ENCODE measurements around the gene RNF220. TPM values are rescaled to one million over a fixed set of nuclear protein-coding genes. Genes with fewer than 3 reads are reported as not detected.

The RNF220 gene
- total RNA-seq, 1 experiment from 2014 or later, result 66.6 TPM

DNA sequence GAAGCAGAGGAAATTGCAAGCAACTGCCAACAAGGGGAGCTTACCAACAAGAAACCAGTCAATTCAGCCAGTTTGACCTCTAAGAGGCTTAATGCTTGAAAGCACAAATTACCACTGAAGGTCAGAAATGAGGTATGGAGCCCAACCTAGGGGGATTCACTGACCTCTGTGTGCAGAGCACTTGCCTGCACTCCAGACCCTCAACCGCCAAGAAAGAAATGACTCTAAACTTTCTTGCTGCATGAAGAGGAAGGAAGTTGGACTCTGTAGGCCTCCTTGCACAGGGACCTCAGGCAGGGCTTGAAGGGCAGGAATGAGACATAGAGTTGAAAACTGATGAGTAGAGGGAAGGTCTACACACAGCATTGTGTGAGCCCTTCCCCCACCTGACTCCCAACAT lies 279.5 kb downstream of the RNF220 start:
- Histone ChIP-seq H3K27ac (ENCODE audit: low read length) (no peak overlapping the region), H3K79me2 (ENCODE audit: low read length) (no peaks in the 10 kb centered on the region), H3K9me3 (ENCODE audit: low read length) (no peaks in the 10 kb centered on the region), H3K4me3 (ENCODE audit: low read length) (no peak overlapping the region), H3K4me1 (ENCODE audit: insufficient read depth, low read length) (peaks cover 6% of the 10 kb centered on the region; the same call in 1 of the 2 replicates), H3K9ac (ENCODE audit: low read length) (no peak overlapping the region), H4K20me1 (ENCODE audit: low read length) (no peaks in the 10 kb centered on the region), H2AFZ (ENCODE audit: low read length) (no peak overlapping the region), H3K4me2 (ENCODE audit: low read length) (no peak overlapping the region), H3K36me3 (ENCODE audit: low read depth, low read length) (no peaks in the 10 kb centered on the region), H3F3A (ENCODE audit: low read length, unreplicated experiment) (no peaks in the 10 kb centered on the region), H3K9me2 (replicated peaks; ENCODE audit: low read length) (no peaks in the 10 kb centered on the region), H3K27me3 (ENCODE audit: low read length) (no peaks in the 10 kb centered on the region)
- TF ChIP-seq, protein P1, sequence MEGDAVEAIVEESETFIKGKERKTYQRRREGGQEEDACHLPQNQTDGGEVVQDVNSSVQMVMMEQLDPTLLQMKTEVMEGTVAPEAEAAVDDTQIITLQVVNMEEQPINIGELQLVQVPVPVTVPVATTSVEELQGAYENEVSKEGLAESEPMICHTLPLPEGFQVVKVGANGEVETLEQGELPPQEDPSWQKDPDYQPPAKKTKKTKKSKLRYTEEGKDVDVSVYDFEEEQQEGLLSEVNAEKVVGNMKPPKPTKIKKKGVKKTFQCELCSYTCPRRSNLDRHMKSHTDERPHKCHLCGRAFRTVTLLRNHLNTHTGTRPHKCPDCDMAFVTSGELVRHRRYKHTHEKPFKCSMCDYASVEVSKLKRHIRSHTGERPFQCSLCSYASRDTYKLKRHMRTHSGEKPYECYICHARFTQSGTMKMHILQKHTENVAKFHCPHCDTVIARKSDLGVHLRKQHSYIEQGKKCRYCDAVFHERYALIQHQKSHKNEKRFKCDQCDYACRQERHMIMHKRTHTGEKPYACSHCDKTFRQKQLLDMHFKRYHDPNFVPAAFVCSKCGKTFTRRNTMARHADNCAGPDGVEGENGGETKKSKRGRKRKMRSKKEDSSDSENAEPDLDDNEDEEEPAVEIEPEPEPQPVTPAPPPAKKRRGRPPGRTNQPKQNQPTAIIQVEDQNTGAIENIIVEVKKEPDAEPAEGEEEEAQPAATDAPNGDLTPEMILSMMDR (conservative IDR thresholded peaks at IDR 0.05; ENCODE audit: low read depth, low read length), result no peak
- intact Hi-C loops (cut with micrococcal nuclease), result no loop called here
- ChIA-PET CTCF (no interaction called here), POLR2A (ENCODE audit: unreplicated experiment) (no interaction called here)
- ATAC-seq (no peak), DNase-seq (no peak)
- no TSS peak for BruUV-seq (replicated peaks)

DNA sequence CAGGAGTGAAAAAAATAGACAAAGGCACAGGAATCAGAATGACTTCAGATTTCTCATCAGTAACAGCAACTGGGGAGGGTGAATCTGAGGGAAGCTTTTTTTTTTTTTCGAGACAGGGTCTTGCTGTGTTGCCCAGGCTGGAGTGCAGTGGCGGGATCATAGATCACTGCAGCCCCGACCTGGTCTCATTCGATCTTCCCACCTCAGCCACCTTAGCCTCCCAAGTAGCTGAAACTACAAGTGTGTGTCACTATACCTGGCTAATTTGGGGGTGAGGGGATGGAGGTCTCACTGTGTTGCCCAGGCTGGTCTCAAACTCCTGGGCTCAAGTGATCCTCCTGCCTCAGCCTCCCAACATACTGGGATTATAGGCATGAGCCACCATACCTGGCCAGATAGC lies 280.2 kb downstream of the RNF220 start:
- Histone ChIP-seq H2AFZ (ENCODE audit: low read length) (no peak overlapping the region), H3K27me3 (ENCODE audit: low read length) (no peaks in the 10 kb centered on the region), H3K4me3 (ENCODE audit: low read length) (no peak overlapping the region), H3K4me2 (ENCODE audit: low read length) (no peak overlapping the region), H3K27ac (ENCODE audit: low read length) (no peak overlapping the region), H3K9me2 (replicated peaks; ENCODE audit: low read length) (no peaks in the 10 kb centered on the region), H3K79me2 (ENCODE audit: low read length) (no peaks in the 10 kb centered on the region), H3K9me3 (ENCODE audit: low read length) (no peaks in the 10 kb centered on the region), H3K36me3 (ENCODE audit: low read depth, low read length) (no peaks in the 10 kb centered on the region), H3K4me1 (ENCODE audit: insufficient read depth, low read length) (peaks cover 6% of the 10 kb centered on the region; the same call in 1 of the 2 replicates), H3F3A (ENCODE audit: low read length, unreplicated experiment) (no peaks in the 10 kb centered on the region), H3K9ac (ENCODE audit: low read length) (no peak overlapping the region), H4K20me1 (ENCODE audit: low read length) (no peaks in the 10 kb centered on the region)
- BruUV-seq (replicated peaks), result no TSS peak
- ChIA-PET POLR2A (ENCODE audit: unreplicated experiment) (no interaction called here), CTCF (interaction anchor here (0.9 kb wide), 1 partner anchor 11 kb away, joined by 3 read pairs; the partner anchor contains the start of gene TMEM53)
- DNase-seq, result no peak
- TF ChIP-seq EZH2 (IDR thresholded peaks at IDR 0.05; ENCODE audit: low read length, unreplicated experiment), result no peak
- no peak for ATAC-seq
- intact Hi-C loops (cut with micrococcal nuclease), result no loop called here

DNA sequence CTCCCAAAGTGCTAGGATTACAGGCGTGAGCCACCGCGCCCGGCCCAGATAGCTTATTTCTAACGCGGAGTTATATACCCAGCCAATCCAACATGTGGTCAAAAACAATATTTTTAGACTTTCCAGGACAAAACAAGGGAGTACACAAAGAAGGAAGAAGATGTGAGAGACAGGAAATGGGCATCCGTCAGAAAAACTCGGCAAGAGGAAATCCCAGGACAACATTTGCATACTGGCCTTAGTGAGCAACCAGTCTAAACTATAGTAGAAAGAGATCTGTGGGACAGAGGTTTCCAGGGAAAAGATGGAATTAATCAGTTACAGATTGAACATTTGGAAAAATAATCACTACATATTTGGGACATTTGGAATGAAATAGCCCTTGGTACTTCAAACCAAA lies 280.8 kb downstream of the RNF220 start:
- H3K4me2 ChIP-seq (ENCODE audit: low read length), result no peak overlapping the region
- no peak overlapping the region for H3K27ac ChIP-seq (ENCODE audit: low read length)
- CTCF ChIA-PET, result interaction anchor here (0.9 kb wide), 1 partner anchor 12 kb away, joined by 3 read pairs; the partner anchor contains the start of gene TMEM53
- no peaks in the 10 kb centered on the region for H3K9me2 ChIP-seq (replicated peaks; ENCODE audit: low read length)
- POLR2A ChIA-PET (ENCODE audit: unreplicated experiment), result no interaction called here
- BruUV-seq (replicated peaks), result no TSS peak
- TF ChIP-seq EZH2 (IDR thresholded peaks at IDR 0.05; ENCODE audit: low read length, unreplicated experiment) (no peak), EZH2phosphoT487 (IDR thresholded peaks at IDR 0.05; ENCODE audit: borderline replicate concordance, low read length) (no peak)
- TF ChIP-seq, protein P1 (conservative IDR thresholded peaks at IDR 0.05; ENCODE audit: low read depth, low read length), result no peak
- no peak overlapping the region for H3K4me3 ChIP-seq (ENCODE audit: low read length)
- peaks cover 9% of the 10 kb centered on the region; the same call in 1 of the 2 replicates for H3K4me1 ChIP-seq (ENCODE audit: insufficient read depth, low read length)
- DNase-seq (no peak), ATAC-seq (no peak)
- H3K27me3 ChIP-seq (ENCODE audit: low read length), result no peaks in the 10 kb centered on the region
- no peak overlapping the region for H2AFZ ChIP-seq (ENCODE audit: low read length)
- H3F3A ChIP-seq (ENCODE audit: low read length, unreplicated experiment), result no peaks in the 10 kb centered on the region
- no peaks in the 10 kb centered on the region for H4K20me1 ChIP-seq (ENCODE audit: low read length)
- intact Hi-C loops (cut with micrococcal nuclease), result no loop called here
- H3K9ac ChIP-seq (ENCODE audit: low read length), result no peak overlapping the region
- H3K9me3 ChIP-seq (ENCODE audit: low read length), result no peaks in the 10 kb centered on the region
- no peaks in the 10 kb centered on the region for H3K79me2 ChIP-seq (ENCODE audit: low read length)
- no peaks in the 10 kb centered on the region for H3K36me3 ChIP-seq (ENCODE audit: low read depth, low read length)
